Activated naive CD8-positive, alpha-beta T cell (primary cell): ENCODE data around the gene RBKS.
A peak's percentile ranks its signal among the peaks of the same experiment; 100 is the strongest.

Source experiments
- H3K27ac Mint-ChIP-seq: one replicate; pipeline ENCODE4 v1.8.0; 2021; ENCODE audit warnings: mixed read lengths
- H3K27me3 Mint-ChIP-seq: one replicate; pipeline ENCODE4 v1.8.0; 2021; ENCODE audit warnings: mixed read lengths
- H3K36me3 Mint-ChIP-seq: one replicate; pipeline ENCODE4 v1.8.0; 2021; ENCODE audit warnings: mixed read lengths
- H3K4me1 Mint-ChIP-seq: one replicate; pipeline ENCODE4 v1.8.0; 2021; ENCODE audit warnings: low read depth, mixed read lengths
- H3K4me3 Mint-ChIP-seq: one replicate; pipeline ENCODE4 v1.8.0; 2021; ENCODE audit warnings: mild to moderate bottlenecking, mixed read lengths
- H3K9me3 Mint-ChIP-seq: one replicate; pipeline ENCODE4 v1.8.0; 2021; ENCODE audit warnings: low read depth, mixed read lengths

Gene RBKS

GRCh38 chr2:27914805-27915175 lies 24.6 kb upstream of the RBKS start:
- Mint-ChIP-seq H3K4me3 (no peak overlapping the region), H3K27ac (no peak overlapping the region)

DNA sequence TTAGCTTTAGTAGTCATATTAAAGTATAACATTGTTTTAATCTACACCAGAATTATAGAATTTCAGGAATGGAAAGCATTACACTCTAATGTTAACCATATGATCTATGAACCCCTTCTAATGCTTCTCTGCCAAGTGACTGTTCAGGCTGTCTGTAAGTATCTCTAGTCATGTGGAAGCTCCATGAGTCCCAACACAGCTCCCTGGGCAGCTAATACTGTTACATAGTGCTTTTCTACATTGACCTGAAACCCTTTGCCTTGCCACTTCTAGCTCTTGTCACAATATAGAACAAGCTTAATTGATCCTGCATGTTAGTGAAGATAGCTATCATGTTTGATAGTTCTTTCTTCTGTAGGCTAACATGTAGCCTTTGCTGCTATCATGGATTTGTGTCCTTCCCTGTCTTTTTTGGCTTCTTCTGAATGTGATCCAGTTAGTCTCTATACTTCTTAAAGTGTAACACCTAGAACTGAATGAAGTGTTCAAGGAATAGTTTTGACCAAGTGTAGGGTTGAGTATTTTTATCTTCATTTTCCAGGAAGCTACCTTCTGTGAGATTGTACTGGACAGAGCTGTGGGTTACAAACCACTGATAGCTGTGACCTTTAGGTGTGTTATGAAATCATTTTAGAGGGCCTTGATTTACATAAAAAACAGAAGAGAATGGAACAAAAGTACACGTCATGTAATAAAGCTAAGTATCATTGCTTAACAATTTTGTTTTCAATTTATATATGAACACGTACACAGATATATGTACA lies 24.0 kb upstream of the RBKS start:
- H3K4me1 Mint-ChIP-seq = peaks cover 15% of the 10 kb centered on the region
- no peaks in the 10 kb centered on the region for H3K9me3 Mint-ChIP-seq
- no peak overlapping the region for H3K4me3 Mint-ChIP-seq
- no peaks in the 10 kb centered on the region for H3K27me3 Mint-ChIP-seq
- peak overlapping the region; percentile 50 for H3K27ac Mint-ChIP-seq
- peaks cover 19% of the 10 kb centered on the region for H3K36me3 Mint-ChIP-seq

More at GRCh38 chr2:27914805-27915175, 24.6 kb upstream of the RBKS start:
- no peaks in the 10 kb centered on the region for H3K9me3 Mint-ChIP-seq
- H3K36me3 Mint-ChIP-seq = peaks cover 14% of the 10 kb centered on the region
- no peaks in the 10 kb centered on the region for H3K27me3 Mint-ChIP-seq
- peaks cover 16% of the 10 kb centered on the region for H3K4me1 Mint-ChIP-seq

DNA sequence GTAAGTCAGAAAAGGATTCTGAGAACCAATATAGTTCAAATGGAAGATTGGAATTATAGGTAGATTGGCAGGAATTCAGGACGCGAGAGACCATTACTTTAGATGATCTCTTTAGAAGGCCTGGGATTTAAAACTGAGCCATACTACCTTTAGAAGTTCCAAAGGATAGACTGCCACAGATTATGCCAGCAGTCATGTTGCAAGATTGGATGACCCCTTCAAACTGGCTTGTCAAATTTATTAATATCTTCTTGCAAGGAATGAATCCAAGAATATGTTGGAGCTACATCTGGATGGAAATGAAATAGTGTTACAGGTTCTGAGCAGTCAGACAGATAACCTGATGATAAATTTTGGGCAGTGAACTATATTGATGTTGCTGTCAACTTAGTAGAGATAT lies 22.3 kb upstream of the RBKS start:
- no peak overlapping the region for H3K4me3 Mint-ChIP-seq
- H3K9me3 Mint-ChIP-seq = no peaks in the 10 kb centered on the region
- H3K4me1 Mint-ChIP-seq = peaks cover 20% of the 10 kb centered on the region
- no peaks in the 10 kb centered on the region for H3K27me3 Mint-ChIP-seq
- peaks cover 25% of the 10 kb centered on the region for H3K36me3 Mint-ChIP-seq
- no peak overlapping the region for H3K27ac Mint-ChIP-seq

- Mint-ChIP-seq H3K9me3 (no peaks in the 10 kb centered on the region), H3K27ac (no peak overlapping the region), H3K27me3 (no peaks in the 10 kb centered on the region), H3K36me3 (peaks cover 30% of the 10 kb centered on the region), H3K4me1 (peaks cover 25% of the 10 kb centered on the region), H3K4me3 (no peak overlapping the region)
Observed at GRCh38 chr2:27911458-27912210, 21.4 kb upstream of the RBKS start.

GRCh38 chr2:27909901-27910300 lies 19.7 kb upstream of the RBKS start:
- Mint-ChIP-seq H3K9me3 (no peaks in the 10 kb centered on the region), H3K27me3 (no peaks in the 10 kb centered on the region), H3K36me3 (peaks cover 43% of the 10 kb centered on the region), H3K4me3 (no peak overlapping the region), H3K4me1 (peaks cover 34% of the 10 kb centered on the region), H3K27ac (no peak overlapping the region)

DNA sequence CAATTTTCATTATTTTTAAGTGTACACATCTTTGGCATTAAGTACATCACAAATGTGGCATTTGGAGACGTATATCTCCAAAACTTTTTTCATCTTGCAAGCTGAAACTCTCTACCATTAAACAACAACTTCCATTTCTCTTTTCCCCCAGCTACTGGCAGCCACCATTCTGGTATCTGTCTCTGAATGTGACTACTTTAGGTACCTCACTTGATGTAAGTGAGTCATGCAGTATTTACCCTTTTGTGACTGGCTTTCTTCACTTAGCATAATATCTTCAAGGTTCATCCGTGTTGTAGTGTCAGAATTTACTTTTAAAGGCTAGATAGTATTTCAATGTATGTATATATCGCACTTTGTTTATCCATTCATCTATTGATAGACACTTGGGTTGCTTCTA lies 17.4 kb upstream of the RBKS start:
- no peak overlapping the region for H3K4me3 Mint-ChIP-seq
- peaks cover 39% of the 10 kb centered on the region for H3K4me1 Mint-ChIP-seq
- no peak overlapping the region for H3K27ac Mint-ChIP-seq
- H3K27me3 Mint-ChIP-seq = no peaks in the 10 kb centered on the region
- no peaks in the 10 kb centered on the region for H3K9me3 Mint-ChIP-seq
- peaks cover 37% of the 10 kb centered on the region for H3K36me3 Mint-ChIP-seq

- Mint-ChIP-seq H3K27ac (no peak overlapping the region), H3K4me1 (peaks cover 54% of the 10 kb centered on the region)
Observed at GRCh38 chr2:27906074-27906473, 15.9 kb upstream of the RBKS start.

GRCh38 chr2:27904405-27904665 lies 14.1 kb upstream of the RBKS start:
- H3K4me3 Mint-ChIP-seq = no peak overlapping the region
- H3K27ac Mint-ChIP-seq = no peak overlapping the region
- H3K36me3 Mint-ChIP-seq = peaks cover 33% of the 10 kb centered on the region
- H3K4me1 Mint-ChIP-seq = peaks cover 59% of the 10 kb centered on the region
- no peaks in the 10 kb centered on the region for H3K27me3 Mint-ChIP-seq
- H3K9me3 Mint-ChIP-seq = no peaks in the 10 kb centered on the region

More at GRCh38 chr2:27906074-27906473, 15.9 kb upstream of the RBKS start:
- Mint-ChIP-seq H3K9me3 (no peaks in the 10 kb centered on the region), H3K36me3 (peaks cover 34% of the 10 kb centered on the region), H3K4me3 (no peak overlapping the region), H3K27me3 (no peaks in the 10 kb centered on the region)

- H3K4me1 Mint-ChIP-seq = peaks cover 58% of the 10 kb centered on the region
- H3K36me3 Mint-ChIP-seq = peaks cover 33% of the 10 kb centered on the region
- H3K9me3 Mint-ChIP-seq = no peaks in the 10 kb centered on the region
- H3K4me3 Mint-ChIP-seq = no peak overlapping the region
- no peaks in the 10 kb centered on the region for H3K27me3 Mint-ChIP-seq
- peak overlapping the region; percentile 17 for H3K27ac Mint-ChIP-seq
Observed at GRCh38 chr2:27903649-27904404, 13.6 kb upstream of the RBKS start.

DNA sequence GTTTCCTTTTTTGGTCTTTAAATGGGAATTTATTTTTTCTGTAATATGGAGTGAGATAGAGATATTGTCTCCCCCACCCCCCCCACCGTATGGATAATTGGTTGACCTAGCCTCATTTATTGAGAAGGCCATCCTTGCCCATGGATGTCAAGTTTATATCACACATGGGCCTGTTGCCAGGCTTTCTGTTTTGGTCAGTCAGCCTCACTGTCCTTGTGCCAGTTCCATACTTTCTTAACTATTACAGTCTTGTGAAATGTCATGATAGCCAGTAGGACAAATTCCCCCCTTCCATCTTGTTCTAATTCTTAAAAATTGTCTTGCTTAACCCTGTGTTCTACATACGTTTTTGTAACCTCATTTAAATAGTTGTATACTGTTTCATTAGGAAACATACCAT lies 12.8 kb upstream of the RBKS start:
- Mint-ChIP-seq H3K27me3 (no peaks in the 10 kb centered on the region), H3K9me3 (no peaks in the 10 kb centered on the region), H3K4me1 (peaks cover 57% of the 10 kb centered on the region), H3K36me3 (peaks cover 33% of the 10 kb centered on the region), H3K4me3 (no peak overlapping the region), H3K27ac (peak overlapping the region; percentile 17)

- Mint-ChIP-seq H3K36me3 (peaks cover 30% of the 10 kb centered on the region), H3K4me3 (peak overlapping the region; percentile 57), H3K4me1 (peaks cover 60% of the 10 kb centered on the region), H3K27ac (peak overlapping the region; percentile 83), H3K27me3 (no peaks in the 10 kb centered on the region), H3K9me3 (no peaks in the 10 kb centered on the region)
Observed at GRCh38 chr2:27902098-27902497, 11.9 kb upstream of the RBKS start.

- Mint-ChIP-seq H3K36me3 (peaks cover 32% of the 10 kb centered on the region), H3K27me3 (no peaks in the 10 kb centered on the region), H3K4me1 (peaks cover 58% of the 10 kb centered on the region), H3K4me3 (peak overlapping the region; percentile 8), H3K27ac (peak overlapping the region; percentile 83), H3K9me3 (no peaks in the 10 kb centered on the region)
Observed at GRCh38 chr2:27901234-27901633, 11.0 kb upstream of the RBKS start.

GRCh38 chr2:27897717-27898116 lies 7.5 kb upstream of the RBKS start:
- no peak overlapping the region for H3K4me3 Mint-ChIP-seq
- no peaks in the 10 kb centered on the region for H3K9me3 Mint-ChIP-seq
- H3K36me3 Mint-ChIP-seq = peaks cover 31% of the 10 kb centered on the region
- H3K27ac Mint-ChIP-seq = peak overlapping the region; percentile 1
- H3K27me3 Mint-ChIP-seq = no peaks in the 10 kb centered on the region
- peaks cover 59% of the 10 kb centered on the region for H3K4me1 Mint-ChIP-seq

DNA sequence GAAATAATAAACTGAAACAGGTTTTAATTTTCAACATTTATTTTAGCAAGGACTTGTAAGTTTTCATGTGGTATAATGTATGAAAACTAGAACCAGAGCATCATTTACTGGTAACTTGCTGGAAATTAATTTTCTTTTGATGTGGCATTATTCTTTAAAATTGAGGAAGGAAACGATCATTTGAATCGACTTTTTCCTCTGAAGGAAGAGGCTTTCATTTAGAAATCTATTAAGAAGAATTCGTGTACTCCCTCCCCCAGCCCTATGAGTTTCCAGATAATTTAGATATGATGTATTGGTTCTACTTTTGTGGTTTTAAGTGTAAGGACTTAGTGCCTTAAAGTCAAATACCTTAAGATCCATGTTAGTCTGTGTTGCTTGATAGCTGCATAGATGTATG lies 2.8 kb upstream of the RBKS start:
- Mint-ChIP-seq H3K27me3 (no peaks in the 10 kb centered on the region), H3K4me1 (peaks cover 73% of the 10 kb centered on the region), H3K27ac (peak overlapping the region; percentile 99), H3K36me3 (peaks cover 25% of the 10 kb centered on the region), H3K9me3 (no peaks in the 10 kb centered on the region), H3K4me3 (peak overlapping the region; percentile 97)

DNA sequence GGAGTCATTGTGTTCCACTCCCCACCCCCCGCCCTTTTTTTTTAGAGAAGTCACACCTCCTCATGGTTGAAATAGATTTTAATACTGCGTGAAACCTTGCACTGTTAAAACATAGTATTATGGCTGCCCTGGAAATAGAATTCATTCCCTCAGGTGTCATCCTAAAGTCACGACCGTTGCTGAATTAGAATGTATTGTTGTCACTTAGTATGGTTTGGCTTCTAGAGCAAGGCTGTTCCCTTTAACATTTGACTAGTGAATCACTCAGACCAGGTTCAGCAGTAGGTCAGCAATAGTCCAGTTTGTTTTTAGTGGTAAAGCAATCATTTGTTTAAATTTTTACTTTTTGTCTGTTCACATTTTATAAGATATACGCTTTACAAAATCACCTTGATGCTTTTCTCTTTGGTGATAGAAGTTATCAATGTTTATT lies 1.5 kb upstream of the RBKS start:
- Mint-ChIP-seq H3K36me3 (peaks cover 18% of the 10 kb centered on the region), H3K4me1 (peaks cover 60% of the 10 kb centered on the region), H3K27ac (peak overlapping the region; percentile 99), H3K4me3 (peak overlapping the region; percentile 97), H3K27me3 (no peaks in the 10 kb centered on the region), H3K9me3 (no peaks in the 10 kb centered on the region)
